Testis (tissue), 3 donors: Measurements from ENCODE around the gene PTPN13. TPM values are rescaled to one million over a fixed set of nuclear protein-coding genes. Genes with fewer than 3 reads are reported as not detected.

ENCODE experiments used
- DNase-seq: peaks from one replicate; pipeline ENCODE4 v3.0.0-alpha.2; 2019
- H3K27ac ChIP-seq, 2 donors: fragments of 200-600 bp; sonication (generic); one replicate each; pipeline ENCODE4 v1.5.1; 2019
- H3K27me3 ChIP-seq: fragments of 200-600 bp; sonication (generic); one replicate; pipeline ENCODE4 v1.5.1; 2019
- H3K36me3 ChIP-seq: fragments of 200-600 bp; sonication (generic); one replicate; pipeline ENCODE4 v1.5.1; 2017; ENCODE audit warnings: low read depth; ENCODE audit errors: missing control alignments
- H3K4me1 ChIP-seq: fragments of 200-600 bp; sonication (generic); one replicate; pipeline ENCODE4 v1.5.1; 2019
- H3K4me3 ChIP-seq, 2 donors: fragments of 200-600 bp; sonication (generic); one replicate each; pipeline ENCODE4 v1.5.1; 2017 to 2019
- H3K9me3 ChIP-seq: fragments of 200-600 bp; sonication (generic); one replicate; pipeline ENCODE4 v1.5.1; 2017
- POLR2A ChIP-seq: fragments of 450-650 bp; IDR thresholded peaks from one replicate; pipeline ENCODE4 v1.6.1; 2017; ENCODE audit warnings: antibody characterized with exemption, mild to moderate bottlenecking, moderate library complexity
- WGBS, 2 donors: methylation state at CpG; one replicate each; pipeline ENCODE4 v1.1.5; 2018; 5-methylcytosine and 5-hydroxymethylcytosine counted together
- intact Hi-C: fragments of 100-400 bp; cut with DNase I; formaldehyde crosslinking; loops from one replicate; pipeline ENCODE4 v1.15.1; 2023; ENCODE audit warnings: low total_unique reads
- polyA plus RNA-seq: library from polyadenylated mRNA; stranded (reverse); fragments of 350-450 nt; fragmentation: Illumina TruSeq; extraction: RNeasy Lipid Tissue Mini Kit (QIAGEN cat#74804); gene quantifications from one replicate; pipeline ENCODE4 v1.2.3, GENCODE V29; 2014; ENCODE audit warnings: low read depth, low replicate concordance; ENCODE audit not compliant: insufficient read depth
- total RNA-seq, 2 donors: library from RNA; depleted of rRNA; stranded (reverse); fragments of >200 nt; gene quantifications; one replicate each; pipeline ENCODE4 v1.2.3, GENCODE V29; 2016
- TF ChIP-seq, protein P1 (sequence below), 3 experiments: fragments of 450-650 bp in 2 of 3; fragments of 200-600 bp in 1 of 3; sonication (generic) in 1 of 3; IDR thresholded peaks; one replicate each; pipeline ENCODE4 v1.5.1; 2016 to 2019; ENCODE audit warnings: antibody characterized with exemption in 3 of 3, mild to moderate bottlenecking in 2 of 3, moderate library complexity in 1 of 3

The PTPN13 gene
- total and polyA plus RNA-seq, 3 donors from 2014 or later, result 30.1 to 62.0 (median 48.9) TPM

DNA sequence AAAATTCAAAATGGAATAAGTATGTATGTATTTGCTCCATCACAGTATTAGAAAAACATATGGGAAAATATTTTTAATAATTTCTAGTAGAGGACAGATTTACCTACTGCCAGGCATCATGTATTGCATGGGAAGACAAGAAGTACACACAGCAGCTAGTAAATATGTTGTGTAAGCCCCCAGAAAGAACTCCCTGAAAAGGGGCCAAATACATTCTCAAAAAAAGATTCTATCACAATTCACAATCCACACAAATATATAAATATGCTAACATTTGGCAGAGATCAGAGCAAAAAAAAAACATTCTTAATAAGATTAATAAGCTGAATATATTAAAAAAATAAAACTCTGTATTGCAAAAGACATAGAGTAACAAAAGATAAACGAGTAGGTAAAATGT is 227.0 kb downstream of the PTPN13 start:
- H3K36me3 ChIP-seq, result no peaks in the 10 kb centered on the region
- no peaks in the 10 kb centered on the region for H3K4me1 ChIP-seq
- H3K27me3 ChIP-seq, result no peaks in the 10 kb centered on the region
- 0 to 61% methylated on average over 1 of the region's 1 CpG for WGBS, 2 donors
- H3K9me3 ChIP-seq, result no peaks in the 10 kb centered on the region
- no peak overlapping the region for H3K4me3 ChIP-seq
- intact Hi-C loops, result no loop called here
- DNase-seq, result no peak
- TF ChIP-seq POLR2A, result no peak
- TF ChIP-seq, protein P1, sequence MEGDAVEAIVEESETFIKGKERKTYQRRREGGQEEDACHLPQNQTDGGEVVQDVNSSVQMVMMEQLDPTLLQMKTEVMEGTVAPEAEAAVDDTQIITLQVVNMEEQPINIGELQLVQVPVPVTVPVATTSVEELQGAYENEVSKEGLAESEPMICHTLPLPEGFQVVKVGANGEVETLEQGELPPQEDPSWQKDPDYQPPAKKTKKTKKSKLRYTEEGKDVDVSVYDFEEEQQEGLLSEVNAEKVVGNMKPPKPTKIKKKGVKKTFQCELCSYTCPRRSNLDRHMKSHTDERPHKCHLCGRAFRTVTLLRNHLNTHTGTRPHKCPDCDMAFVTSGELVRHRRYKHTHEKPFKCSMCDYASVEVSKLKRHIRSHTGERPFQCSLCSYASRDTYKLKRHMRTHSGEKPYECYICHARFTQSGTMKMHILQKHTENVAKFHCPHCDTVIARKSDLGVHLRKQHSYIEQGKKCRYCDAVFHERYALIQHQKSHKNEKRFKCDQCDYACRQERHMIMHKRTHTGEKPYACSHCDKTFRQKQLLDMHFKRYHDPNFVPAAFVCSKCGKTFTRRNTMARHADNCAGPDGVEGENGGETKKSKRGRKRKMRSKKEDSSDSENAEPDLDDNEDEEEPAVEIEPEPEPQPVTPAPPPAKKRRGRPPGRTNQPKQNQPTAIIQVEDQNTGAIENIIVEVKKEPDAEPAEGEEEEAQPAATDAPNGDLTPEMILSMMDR (IDR thresholded peaks at IDR 0.05), result no peak
- no peak overlapping the region for H3K27ac ChIP-seq

DNA sequence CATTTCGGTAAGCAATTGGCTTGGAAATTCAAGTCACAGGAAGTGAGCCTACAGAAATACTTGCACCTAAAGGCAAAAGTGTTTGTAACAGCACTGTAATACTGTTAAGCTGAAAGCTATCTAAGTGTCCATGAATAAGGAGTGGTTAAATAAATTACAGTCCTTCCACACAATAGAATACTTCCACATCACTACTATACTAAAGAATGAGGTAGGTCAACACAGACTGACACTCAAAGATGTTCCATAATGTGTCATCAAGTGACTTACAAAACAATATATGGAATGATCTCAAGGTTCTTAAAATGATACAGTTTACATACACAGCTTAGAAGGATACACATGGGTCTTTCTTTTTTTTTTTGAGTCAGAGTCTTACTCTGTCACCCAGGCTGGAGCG is 228.0 kb downstream of the PTPN13 start:
- intact Hi-C loops, result no loop called here
- Histone ChIP-seq H3K27me3 (no peaks in the 10 kb centered on the region), H3K4me3 (no peak overlapping the region), H3K4me1 (no peaks in the 10 kb centered on the region), H3K36me3 (no peaks in the 10 kb centered on the region), H3K9me3 (no peaks in the 10 kb centered on the region), H3K27ac (no peak overlapping the region)
- no peak for DNase-seq
- TF ChIP-seq POLR2A, result no peak
- TF ChIP-seq, protein P1 (IDR thresholded peaks at IDR 0.05), result no peak
- 90 to 95% methylated on average over 2 of the region's 2 CpGs for WGBS, 2 donors

DNA sequence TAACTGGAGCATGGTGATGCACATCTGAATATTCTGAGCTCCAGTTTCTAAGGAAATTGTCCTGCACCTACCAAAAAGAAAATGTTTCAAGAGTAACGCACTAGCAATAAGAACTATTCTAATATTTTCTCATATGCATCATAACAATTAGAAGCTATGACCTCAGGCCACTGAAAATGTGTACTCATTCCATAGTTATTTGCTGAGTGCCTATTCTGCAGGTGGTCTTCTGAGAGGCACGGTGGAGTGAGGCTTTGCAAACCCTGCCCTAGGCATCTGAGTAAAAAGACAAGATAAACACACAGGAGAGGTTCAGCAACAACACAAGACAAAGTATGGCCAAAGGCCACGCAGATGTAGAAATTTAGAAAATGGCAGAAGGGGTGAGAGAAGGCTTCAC is 231.4 kb downstream of the PTPN13 start:
- Histone ChIP-seq H3K9me3 (no peaks in the 10 kb centered on the region), H3K27ac (no peak overlapping the region), H3K27me3 (no peaks in the 10 kb centered on the region), H3K4me1 (no peaks in the 10 kb centered on the region), H3K36me3 (no peaks in the 10 kb centered on the region), H3K4me3 (no peak overlapping the region)
- DNase-seq, result no peak
- intact Hi-C loops, result no loop called here
- TF ChIP-seq POLR2A, result no peak
- TF ChIP-seq, protein P1 (IDR thresholded peaks at IDR 0.05), result no peak
- WGBS, 2 donors, result 83 to 86% methylated on average over 3 of the region's 3 CpGs

DNA sequence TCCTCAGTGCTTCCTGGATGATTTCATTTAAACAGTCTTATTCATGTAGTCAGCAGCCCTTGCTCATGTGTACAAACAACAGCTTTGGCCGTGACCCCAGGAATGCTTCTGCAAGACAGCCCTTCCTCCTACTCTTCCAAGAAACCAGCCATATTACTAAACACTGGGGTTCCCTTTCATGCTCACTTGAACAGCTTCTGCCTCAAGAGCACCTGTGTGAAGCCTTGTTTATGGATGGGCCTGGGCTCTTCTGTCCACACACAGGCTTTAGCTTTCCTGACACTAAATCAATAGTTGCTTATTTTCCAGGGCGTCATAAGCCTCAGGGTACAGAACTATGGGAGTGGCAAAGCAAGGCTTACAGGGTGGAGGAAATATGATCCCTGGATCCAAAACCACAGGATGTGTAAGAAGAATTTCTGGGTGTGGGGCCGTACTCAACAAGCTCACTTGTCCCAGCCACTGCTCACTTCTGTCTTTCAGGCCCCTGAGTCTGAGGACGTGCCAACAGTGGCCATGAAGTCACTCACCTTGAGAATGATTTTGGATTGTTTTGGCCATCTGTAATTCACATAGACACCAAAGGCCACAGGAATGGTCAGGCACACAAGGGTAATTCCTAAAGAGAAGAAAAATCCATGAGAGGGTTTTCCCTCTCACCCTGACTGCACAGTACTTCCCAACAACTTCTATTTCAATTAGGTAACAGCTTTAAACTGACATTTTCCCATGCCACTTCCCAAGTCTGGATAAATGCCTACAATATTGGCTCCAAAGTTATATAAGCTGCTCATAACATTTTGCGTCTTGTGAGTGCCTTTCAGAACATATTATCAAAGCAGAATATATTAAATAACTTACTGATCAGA is 237.4 kb downstream of the PTPN13 start:
- H3K36me3 ChIP-seq, result no peaks in the 10 kb centered on the region
- intact Hi-C loops, result no loop called here
- H3K27me3 ChIP-seq, result no peaks in the 10 kb centered on the region
- H3K4me3 ChIP-seq, result no peak overlapping the region
- no peak overlapping the region for H3K27ac ChIP-seq
- H3K9me3 ChIP-seq, result no peaks in the 10 kb centered on the region
- peak; percentile 29 for DNase-seq
- no peaks in the 10 kb centered on the region for H3K4me1 ChIP-seq
- 82% methylated on average over 5 of the region's 5 CpGs for WGBS, 2 donors
- no peak for TF ChIP-seq POLR2A
- TF ChIP-seq, protein P1 (IDR thresholded peaks at IDR 0.05), result no peak

DNA sequence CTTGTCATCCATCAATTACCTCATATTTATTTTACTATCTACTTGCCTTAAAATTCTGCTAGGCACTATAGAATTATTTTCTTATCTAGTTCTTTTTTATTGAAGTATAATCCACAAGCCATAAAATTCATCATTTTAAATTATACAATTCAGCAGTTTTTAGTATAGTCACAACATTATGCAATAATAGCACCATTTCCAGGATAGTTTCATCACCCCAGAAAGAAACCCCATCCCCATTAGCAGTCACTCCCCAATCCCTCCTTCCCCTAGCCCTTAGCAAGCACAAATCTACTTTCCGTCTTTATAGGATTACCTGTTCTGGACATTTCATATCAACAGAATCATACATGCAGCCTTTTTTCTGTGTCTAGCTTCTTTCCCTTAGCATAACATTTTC is 239.5 kb downstream of the PTPN13 start:
- Histone ChIP-seq H3K27me3 (no peaks in the 10 kb centered on the region), H3K4me1 (no peaks in the 10 kb centered on the region), H3K36me3 (no peaks in the 10 kb centered on the region), H3K9me3 (no peaks in the 10 kb centered on the region), H3K4me3 (no peak overlapping the region), H3K27ac (no peak overlapping the region)
- 95 to 100% methylated on average over 1 of the region's 1 CpG for WGBS, 2 donors
- intact Hi-C loops, result no loop called here
- DNase-seq, result no peak
- TF ChIP-seq POLR2A, result no peak
- TF ChIP-seq, protein P1 (IDR thresholded peaks at IDR 0.05), result no peak
